HG03064 (cell line): ENCODE measurements around the gene MON2.
"Not testable (repeated sequence)": the region's sequence is repeated elsewhere in the genome, so short reads cannot be mapped to it uniquely, and the experiment has no call there.

Experiments
- ATAC-seq: cut with Tn5 transposase; IDR thresholded peaks from one replicate; pipeline ENCODE4 v1.9.1; 2021; ENCODE audit warnings: low read depth; ENCODE audit not compliant: unreplicated experiment

MON2 gene

GRCh38 chr12:62469704-62470103, 3.1 kb downstream of the MON2 start:
- no peak for ATAC-seq

- ATAC-seq: no peak
These were observed 5.1 kb downstream of the MON2 start for GRCh38 chr12:62471734-62472133.

- no peak for ATAC-seq
These were observed 5.8 kb downstream of the MON2 start for GRCh38 chr12:62472472-62472871.

GRCh38 chr12:62481843-62482540, 15.4 kb downstream of the MON2 start:
- ATAC-seq: no peak

- ATAC-seq: no peak
These were observed 16.1 kb downstream of the MON2 start for GRCh38 chr12:62482769-62483168.

- ATAC-seq: no peak
These were observed 17.6 kb downstream of the MON2 start for GRCh38 chr12:62484233-62484632.

GRCh38 chr12:62505786-62506185, 39.2 kb downstream of the MON2 start:
- ATAC-seq: no peak

- no peak for ATAC-seq
These were observed 46.3 kb downstream of the MON2 start for GRCh38 chr12:62512901-62513300.

GRCh38 chr12:62514080-62514479, 47.5 kb downstream of the MON2 start:
- ATAC-seq: not testable (repeated sequence)

- no peak for ATAC-seq
These were observed 50.3 kb downstream of the MON2 start for GRCh38 chr12:62516927-62517326.

- no peak for ATAC-seq
These were observed 51.3 kb downstream of the MON2 start for GRCh38 chr12:62517887-62518286.

- no peak for ATAC-seq
These were observed 52.4 kb downstream of the MON2 start for GRCh38 chr12:62519043-62519442.

GRCh38 chr12:62520361-62520760, 53.7 kb downstream of the MON2 start:
- no peak for ATAC-seq

- ATAC-seq: no peak
These were observed 56.4 kb downstream of the MON2 start for GRCh38 chr12:62522984-62523383.

GRCh38 chr12:62523619-62524018, 57.0 kb downstream of the MON2 start:
- ATAC-seq: no peak

- no peak for ATAC-seq
These were observed 58.6 kb downstream of the MON2 start for GRCh38 chr12:62525271-62525670.

- no peak for ATAC-seq
These were observed 64.0 kb downstream of the MON2 start for GRCh38 chr12:62530596-62530995.

- no peak for ATAC-seq
These were observed 65.7 kb downstream of the MON2 start for GRCh38 chr12:62532333-62532732.

GRCh38 chr12:62533087-62533754, 66.6 kb downstream of the MON2 start:
- ATAC-seq: no peak

- ATAC-seq: no peak
These were observed 67.1 kb downstream of the MON2 start for GRCh38 chr12:62533755-62534107.

- no peak for ATAC-seq
These were observed 69.9 kb downstream of the MON2 start for GRCh38 chr12:62536546-62536945.

GRCh38 chr12:62537551-62537950, 70.9 kb downstream of the MON2 start:
- no peak for ATAC-seq
